HG03575 (cell line): Measurements from ENCODE around the gene QDPR.

Source experiments
- ATAC-seq: cut with Tn5 transposase; IDR thresholded peaks from one replicate; pipeline ENCODE4 v1.9.1; 2021; ENCODE audit not compliant: unreplicated experiment, insufficient number of reproducible peaks, low FRiP score; ENCODE audit errors: extremely low read depth

QDPR gene

DNA sequence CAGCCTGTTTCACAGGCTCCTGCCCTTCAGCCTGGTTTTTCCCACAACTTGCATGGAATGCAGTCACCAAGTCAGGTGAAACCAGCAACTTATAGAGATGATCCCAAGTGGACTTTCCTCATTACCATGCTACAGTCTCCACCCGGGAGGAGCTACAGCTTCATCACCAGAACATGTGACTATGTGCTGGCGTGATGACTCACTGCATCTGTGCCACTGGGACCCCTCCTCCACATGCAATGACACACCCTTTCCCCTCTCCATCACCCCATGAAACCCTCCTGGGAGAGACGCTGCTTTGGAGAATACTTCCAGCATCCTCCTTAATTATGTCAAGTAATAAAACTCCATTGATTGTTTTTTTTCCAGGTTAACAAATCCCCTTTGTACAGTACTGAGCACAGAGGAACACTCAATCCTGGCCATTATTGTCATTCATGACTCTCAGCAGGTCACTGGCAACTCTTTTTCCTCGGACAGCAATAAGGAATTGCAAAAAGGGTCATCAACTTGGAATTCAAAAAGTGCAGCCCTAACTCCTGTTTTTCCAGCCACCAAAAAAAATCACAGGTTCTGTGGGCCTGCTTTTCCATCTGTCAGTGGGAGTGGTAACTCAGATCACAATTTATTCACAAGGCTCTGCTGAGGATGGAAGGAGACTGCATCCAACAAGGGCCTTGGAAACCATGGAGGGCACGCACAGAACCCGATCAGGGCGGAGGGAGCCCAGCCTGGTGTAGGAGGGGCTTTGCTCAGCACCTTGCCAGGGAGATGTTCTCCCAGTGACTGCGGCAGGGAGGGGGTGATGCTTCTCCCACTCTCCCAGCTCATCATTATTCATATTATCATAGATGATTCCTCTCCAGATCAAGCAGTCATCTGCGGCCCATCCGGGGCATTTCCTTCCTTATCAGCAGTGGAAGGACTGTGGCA lies 17.4 kb downstream of the QDPR start:
- ATAC-seq = no peak

DNA sequence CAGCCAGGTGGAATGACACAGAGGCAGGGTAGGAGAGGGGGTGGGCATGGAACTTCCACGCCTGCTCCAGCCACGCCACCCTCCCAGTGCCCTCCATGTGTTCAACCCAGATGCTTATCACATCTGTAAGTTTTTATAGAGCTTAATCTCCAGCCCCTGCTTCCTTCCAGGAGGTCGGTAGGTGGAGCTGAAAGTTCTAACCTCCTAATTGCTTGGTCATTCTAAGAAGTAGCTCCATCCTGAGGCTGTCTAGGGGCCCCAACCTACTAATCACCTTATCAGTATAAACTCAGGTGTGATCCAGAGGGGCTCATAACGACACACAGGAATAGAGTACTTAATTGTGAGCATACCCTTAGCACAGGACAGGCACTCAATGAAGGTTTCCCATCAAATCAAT lies 18.3 kb downstream of the QDPR start:
- no peak for ATAC-seq

DNA sequence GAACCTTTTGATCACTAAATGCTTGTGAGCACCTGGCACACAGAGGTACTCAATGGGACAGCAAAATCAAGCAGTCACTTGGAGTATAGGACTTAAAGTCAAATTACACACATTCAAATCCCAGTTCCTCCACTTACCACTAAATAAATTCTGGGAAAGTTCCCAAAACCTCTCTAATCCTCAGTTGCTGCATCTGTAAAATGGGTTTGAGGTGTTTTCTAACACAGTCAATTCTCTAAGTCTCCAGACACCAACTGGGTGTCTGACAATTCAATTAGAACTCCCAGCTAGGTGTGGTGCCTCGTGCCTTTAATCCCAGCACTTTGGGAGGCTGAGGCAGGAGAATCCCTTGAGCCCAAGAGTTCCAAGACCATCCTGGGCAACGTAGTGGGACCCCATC lies 19.0 kb downstream of the QDPR start:
- ATAC-seq = no peak

DNA sequence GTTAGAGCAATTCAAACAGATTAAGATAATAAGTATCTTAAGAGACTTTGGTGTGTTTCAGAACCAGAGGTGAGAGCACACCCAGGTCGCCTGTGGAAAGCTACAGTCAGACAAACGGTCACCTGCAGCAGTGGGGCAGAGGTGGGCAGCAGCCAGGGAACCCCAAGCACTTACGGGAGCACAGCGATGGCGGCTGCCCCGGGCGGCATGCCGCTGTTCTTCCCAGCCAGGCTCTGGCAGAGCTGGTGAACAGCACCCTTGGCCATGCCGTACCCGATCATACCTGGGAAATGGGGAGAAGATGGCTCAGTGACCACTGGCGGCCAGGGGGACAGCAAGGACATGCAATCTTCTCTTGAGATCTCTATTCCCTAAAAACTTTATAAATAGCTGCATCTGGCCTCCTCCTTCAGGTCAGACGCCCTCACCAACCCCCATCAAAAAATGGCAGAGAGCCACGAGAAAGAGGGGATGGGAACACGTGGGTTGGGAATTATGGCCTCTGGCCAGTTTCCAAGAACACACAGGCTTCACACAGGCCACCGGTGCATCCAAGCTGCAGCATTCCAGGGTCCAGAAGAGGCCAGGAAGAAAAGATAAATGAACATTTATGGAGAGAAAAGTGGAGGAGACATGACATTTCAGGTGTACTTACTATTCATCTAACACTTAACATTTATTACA lies 19.7 kb downstream of the QDPR start:
- ATAC-seq = no peak

DNA sequence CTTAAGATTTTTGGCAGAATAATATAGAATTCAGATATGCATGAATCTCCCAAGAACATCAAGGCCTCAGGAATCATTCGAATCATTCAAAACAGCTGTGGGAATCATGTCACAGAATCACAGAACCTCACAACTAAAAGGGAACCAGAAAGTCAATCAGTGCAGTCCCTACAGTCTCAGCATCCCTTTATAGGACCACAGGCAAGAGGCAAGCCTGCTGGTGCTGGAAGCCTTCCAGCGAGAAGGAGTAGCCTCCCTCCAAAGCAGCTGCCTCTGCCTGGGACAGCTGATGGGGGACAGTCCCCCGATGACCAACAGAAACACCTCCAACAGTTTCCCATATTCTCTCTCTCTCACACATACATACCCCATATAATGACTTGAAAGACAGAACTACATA lies 20.7 kb downstream of the QDPR start:
- ATAC-seq = no peak

DNA sequence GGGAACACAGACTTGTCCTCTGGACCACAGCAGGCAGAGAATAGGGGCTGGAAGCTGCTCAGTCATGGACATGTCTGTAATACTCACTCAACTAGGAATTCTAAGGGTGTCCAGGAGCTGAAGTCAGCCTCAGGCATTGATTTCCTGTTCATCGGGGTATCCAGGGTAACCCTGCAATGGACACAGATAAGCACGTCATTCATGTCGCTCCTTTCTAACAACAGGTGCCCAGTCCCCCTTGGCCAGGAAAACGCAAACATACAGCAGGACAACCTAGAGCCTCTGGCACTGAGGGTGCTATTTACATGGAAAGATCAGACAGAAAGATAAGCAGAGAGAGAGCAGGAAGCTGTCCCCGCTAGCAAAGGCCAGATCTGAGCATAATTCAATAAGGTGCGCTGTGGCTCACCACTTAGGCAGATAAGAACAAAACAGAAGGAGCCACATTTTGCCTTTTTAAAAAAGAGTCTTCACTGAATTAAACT lies 21.3 kb downstream of the QDPR start:
- ATAC-seq = no peak

DNA sequence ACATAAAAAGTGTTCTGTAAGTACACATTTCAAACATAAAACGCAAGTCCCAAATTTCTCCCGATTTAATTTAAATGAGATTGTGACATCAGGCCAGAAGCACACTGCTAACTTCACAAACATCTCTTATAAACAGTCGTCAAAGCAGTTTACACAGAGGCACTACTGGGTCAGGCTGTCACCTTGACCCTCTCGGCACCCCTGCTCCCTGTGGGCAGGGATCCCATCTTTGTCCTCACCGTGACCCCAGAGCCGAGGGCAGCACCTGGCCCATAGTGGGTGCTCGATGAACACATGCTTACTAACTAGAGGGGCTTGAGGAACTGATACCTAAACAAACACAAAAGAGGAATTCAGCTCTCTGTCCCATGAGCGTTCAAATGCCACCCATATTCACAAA lies 22.2 kb downstream of the QDPR start:
- no peak for ATAC-seq

DNA sequence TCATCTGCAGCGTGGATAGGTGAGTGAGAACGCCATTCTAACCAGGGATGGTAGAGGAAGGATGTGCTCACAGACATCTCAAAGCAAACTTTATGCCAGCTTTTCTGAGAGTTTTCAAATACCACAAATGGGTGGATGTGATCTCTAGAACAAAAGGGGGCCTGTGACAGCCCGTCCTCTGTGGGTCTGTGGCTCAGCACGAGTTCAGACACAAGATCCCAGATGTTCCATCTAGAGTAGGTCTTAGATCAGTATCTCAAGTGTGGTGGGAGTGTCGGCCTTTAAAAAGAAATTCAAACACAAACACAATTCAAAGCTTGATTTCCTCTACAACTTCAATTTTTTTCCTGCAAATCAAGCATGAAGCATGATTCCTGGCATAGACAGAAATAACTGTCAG lies 22.8 kb downstream of the QDPR start:
- no peak for ATAC-seq

DNA sequence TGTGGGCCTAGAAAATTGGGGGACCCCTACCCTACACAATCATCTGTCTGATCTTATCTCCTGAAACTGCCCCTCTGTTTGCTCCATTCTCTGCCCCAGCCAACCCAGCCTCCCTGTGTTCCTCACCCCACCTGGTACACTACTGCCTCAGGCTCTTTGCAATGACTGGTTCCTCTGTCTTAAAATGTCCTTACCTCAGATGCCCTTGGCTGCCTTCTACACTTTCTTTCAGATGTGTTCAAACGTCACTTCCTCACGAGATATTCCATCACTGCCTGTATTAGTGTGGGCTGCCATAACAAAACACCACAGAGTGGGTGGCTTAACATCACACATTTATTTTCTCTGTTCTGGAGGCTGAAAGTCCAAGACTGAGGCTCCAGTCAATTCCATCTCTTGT lies 29.2 kb downstream of the QDPR start:
- ATAC-seq = no peak

DNA sequence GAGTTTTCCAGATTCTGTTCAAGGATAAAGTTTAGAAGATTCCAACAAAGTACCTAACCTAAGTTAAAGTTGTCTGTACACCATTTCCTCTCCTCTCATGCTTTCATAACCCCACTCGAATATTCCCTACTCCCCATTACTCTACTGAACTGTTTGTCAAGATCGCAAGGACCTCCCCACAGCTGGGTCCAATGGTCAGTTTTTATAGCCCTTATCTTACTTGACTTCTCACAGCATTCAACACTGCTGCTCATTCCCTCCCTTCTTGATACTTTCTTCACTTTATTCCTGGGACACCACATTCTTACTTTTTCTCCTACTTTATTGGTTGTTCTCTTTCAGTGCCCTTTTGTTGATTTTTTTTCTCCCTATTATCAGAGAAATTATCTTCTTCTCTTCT lies 30.9 kb downstream of the QDPR start:
- no peak for ATAC-seq

DNA sequence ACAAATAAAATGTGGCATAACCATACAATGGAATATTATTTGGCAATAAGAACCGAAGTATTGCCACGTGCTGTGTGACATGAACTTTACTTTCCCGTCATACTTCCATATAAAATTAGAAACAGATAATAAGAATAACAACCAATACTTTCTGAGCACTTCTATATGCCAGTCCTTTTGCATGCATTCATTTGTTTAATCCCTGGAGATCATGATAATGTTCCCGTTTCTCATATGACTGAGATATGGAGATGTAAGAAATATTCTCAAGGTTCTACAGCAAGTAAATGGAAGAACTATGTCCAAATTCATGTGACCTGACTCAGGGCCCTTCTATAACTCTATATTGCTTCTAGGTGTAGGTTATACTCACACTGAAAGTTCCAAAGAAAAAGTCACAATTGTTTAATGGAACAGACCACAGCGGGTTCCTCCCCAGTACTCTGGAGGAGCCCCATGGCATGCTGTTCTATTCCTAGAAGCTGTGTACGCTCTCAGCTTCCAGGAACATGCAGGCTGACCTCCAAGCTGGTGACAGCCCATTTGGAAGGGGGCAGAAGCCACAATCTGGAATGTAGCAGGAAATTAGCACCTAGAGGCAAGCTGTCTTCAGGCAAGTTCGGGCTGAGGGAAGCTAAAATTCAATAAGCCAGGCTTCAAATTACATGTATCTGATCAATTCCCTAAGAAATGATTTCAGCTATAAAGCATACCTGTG lies 31.5 kb downstream of the QDPR start:
- no peak for ATAC-seq

DNA sequence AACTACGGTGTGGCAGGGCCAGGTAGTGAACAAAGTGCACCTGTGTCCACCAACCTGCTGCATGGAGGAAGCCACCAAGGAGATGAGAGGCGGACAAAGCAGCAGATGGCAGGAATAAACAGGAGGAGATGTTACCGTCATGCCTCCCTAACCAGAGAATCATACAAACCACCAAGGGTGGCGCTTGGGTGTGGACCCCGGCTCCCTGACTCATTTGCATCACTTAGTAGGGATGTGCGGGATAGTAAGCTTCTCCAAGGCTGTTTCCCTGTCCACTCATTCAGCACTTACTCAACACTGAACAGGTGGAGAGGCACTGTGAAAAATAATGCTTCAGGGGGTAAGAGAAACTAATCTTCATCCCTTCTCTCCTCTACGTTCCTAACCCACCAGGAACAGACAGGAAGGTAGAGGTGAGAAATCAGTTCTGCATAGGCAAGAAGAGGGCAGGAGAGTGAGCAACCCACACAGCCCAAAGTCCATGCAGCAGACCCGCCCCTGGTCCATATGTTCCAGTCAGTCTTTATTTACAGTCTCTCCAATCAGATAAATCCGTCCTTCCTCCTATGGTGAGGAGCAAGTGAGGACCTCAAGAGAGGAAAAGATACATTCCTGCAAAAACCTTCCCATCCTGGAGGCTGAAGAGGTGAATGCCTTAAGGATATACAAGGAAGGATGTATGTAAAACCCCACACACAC lies 34.0 kb downstream of the QDPR start:
- no peak for ATAC-seq

DNA sequence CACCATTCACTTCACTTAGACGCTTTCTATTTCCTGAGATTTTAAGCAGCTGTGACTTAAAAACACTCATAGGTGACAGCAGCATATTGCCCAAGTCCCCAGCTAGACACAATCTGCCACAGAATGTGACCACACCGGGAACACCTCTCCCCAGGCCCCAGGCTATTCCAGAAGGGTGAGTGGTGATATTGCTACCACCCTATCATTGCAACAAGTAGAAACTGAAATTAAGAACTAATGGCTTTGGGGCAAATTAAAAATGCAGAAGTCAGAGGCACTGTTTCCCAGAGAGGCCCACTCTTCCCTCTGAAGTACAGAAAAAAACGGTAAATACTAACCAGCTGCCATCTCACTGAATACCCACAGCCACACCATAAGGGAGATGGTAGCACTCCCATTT lies 35.0 kb downstream of the QDPR start:
- no peak for ATAC-seq

DNA sequence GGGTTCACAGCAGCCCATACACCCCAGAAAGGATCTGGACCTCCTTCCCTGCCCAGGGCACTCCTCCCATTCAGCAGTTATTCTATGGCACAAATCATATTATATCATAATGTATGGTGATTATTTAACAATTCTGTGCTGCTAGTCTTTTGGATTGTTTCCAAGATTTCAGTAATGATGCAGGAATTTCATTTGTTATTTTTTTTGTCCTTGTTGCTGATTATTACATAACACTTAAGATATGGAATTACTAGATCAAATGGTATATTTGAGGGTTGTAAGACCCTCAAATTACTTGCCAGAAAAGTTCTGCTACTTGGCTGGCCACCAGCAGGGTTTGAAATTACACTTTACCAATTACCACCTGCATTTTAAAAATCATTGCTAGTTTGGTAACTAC lies 36.4 kb downstream of the QDPR start:
- ATAC-seq = no peak

DNA sequence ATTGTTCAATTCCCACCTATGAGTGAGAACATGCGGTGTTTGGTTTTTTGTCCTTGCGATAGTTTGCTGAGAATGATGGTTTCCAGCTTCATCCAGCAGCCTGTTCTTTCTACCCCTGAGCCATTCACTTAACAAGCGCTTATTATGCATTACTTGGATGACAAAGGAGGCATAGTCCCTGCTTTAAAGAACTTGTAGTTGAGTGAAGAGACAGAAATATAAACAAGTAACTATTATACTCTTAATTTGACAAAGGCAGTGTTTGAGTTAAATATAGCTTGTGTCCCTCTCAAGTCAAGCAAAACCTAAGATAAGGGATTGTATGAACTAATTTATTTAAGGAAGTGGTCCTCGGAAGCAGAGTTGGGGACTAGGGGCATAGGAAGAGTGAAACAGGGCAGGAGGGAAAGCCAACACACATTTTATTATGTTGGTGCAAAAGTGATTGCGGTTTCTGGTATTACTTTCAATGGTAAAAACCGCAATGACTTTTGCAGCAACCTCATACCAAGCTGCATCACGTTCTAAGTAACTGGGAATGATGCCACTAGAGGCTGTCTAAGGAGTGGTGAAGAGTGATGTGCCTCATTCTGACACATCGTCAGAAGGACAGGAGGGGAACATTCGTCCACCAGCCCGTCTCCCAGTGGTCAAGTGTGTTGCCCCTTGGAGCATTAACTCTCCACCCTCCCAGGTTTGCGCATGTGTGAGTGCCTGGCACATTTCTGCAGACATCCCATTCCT lies 41.8 kb downstream of the QDPR start:
- no peak for ATAC-seq

DNA sequence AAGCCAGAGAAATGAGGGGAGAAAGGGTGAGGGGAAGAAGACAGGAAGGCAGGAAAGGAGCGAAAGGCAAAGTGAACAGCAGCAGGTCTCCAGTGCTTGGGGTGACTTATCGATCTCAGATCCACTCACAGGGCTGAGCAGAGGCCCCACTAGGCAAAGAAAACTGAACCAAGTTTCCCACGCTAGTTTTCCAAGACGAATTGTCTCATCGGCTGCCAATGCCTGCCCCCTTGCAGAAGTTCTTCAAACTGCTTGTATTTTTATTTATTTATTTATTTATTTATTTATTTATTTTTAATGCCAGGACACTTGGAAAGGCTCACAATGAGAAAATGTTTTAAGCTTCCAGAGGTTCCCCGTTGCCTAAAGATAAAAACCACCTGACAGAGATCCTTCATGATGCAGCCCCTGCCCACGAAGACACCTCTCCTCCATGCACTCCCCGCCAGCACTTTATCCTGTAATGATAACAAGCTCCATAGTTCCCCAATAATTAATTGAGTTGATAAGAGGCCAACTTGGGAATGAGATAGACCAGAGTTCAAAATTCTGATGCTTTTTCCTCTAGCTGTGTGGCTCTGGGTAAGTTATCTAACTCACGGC lies 43.2 kb downstream of the QDPR start:
- ATAC-seq = no peak

DNA sequence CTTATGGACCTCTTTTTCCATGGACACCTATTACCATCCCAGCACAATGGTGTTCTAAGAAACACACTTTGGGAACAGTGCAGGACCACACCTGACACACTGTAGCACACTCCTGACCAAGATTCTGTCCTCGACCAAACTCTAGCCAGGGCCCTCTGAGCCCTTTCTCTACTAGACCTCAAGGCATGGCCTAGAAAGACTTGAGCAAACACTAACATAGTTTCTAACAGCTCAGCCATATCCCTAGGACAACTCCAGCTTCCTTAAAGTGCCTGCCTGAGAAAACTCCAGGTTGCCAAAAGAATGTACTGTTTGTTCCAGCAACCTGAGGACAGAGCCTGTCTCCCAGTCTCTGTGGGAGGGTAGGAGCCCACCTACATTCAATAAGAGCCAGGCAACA lies 48.3 kb downstream of the QDPR start:
- no peak for ATAC-seq

DNA sequence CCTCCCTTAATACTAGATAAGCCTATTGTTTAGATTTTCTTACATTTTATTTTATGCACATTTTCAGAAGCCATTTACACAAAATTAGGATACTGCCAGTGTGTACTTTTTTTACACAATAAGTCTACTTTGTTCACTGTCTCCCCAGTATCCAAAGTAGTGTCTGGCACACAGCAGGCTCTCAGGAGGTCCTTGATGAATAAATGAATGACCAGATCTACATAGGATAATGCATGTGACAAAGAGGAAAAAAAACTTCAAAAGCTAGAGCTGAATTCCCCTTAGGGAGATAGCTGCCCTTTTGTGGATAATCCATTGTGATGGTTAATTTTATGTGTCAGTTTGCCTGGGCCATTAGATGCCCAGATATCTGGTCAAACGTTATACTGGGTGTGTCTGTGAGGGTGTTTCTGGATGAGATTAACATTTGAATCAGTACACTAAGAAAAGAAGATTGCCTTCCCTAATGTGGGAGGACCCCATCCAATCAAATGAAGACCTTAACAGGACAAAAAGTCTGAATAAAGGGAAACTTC lies 61.6 kb downstream of the QDPR start:
- ATAC-seq = no peak
